C4-2B (cell line): ENCODE measurements around the gene CCNL2.

Experiments used
- H3K27ac ChIP-seq: fragments of 450-650 bp; 2 replicates; pipeline ENCODE4 v1.5.1; 2017
- ZFX ChIP-seq: fragments of 450-650 bp; IDR thresholded peaks from 2 replicates; pipeline ENCODE4 v1.6.1; 2017
- TF ChIP-seq, protein P1 (sequence below): fragments of 450-650 bp; conservative IDR thresholded peaks from 2 replicates; pipeline ENCODE4 v1.5.1; 2017; ENCODE audit warnings: mild to moderate bottlenecking

The CCNL2 gene

DNA sequence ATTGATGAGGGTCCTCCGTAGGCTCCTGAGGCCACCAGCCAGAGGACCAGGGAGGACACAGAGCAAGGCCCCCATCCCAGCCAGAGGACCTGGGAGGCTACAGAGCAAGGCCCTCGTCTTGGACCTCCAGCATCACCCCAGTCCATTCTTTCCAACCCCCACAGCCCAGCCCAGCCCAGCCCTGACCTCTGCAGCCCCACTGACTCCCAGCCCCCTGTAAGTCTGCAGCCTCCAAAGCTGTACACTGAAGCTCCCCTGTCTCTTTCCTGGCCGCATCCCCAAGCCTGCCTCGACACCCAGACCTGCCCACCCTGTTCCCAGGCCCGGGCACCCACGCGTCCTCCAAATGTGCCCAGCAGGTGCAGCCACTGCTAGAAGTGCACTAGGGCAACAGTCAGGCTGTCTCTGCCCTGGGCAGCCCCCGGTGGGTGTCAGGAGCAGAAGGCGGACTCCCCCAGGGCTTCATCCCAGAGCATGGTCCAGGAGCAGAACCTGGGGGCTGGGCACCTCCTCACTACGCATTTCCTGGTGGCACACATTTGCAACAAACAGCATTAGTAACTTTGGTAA, 52.0 kb downstream of the CCNL2 start:
- no peak for TF ChIP-seq ZFX
- TF ChIP-seq, protein P1, sequence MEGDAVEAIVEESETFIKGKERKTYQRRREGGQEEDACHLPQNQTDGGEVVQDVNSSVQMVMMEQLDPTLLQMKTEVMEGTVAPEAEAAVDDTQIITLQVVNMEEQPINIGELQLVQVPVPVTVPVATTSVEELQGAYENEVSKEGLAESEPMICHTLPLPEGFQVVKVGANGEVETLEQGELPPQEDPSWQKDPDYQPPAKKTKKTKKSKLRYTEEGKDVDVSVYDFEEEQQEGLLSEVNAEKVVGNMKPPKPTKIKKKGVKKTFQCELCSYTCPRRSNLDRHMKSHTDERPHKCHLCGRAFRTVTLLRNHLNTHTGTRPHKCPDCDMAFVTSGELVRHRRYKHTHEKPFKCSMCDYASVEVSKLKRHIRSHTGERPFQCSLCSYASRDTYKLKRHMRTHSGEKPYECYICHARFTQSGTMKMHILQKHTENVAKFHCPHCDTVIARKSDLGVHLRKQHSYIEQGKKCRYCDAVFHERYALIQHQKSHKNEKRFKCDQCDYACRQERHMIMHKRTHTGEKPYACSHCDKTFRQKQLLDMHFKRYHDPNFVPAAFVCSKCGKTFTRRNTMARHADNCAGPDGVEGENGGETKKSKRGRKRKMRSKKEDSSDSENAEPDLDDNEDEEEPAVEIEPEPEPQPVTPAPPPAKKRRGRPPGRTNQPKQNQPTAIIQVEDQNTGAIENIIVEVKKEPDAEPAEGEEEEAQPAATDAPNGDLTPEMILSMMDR, result no peak
- peak overlapping the region; percentile 99 for H3K27ac ChIP-seq

DNA sequence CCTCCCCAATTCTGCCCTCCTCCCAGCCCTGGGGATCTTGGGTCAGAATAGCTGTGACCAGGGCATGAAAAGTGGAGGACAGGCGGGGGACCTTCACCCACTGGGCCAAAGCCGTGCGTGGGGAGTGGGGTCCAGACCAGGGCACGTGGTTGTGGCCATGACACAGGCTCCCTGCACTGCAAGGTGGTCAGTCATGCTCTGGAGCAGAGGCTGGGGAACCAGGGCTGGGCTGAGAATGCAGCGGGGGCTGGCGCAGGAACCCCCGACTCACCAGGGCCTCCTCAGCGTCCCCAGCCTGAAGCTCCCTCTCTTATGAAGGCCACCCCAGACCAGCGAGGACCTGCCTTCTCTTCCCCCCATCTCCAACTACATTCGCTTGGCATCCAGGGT, 52.6 kb downstream of the CCNL2 start:
- peak overlapping the region; percentile 99 for H3K27ac ChIP-seq
- TF ChIP-seq ZFX, result no peak
- TF ChIP-seq, protein P1, result no peak

DNA sequence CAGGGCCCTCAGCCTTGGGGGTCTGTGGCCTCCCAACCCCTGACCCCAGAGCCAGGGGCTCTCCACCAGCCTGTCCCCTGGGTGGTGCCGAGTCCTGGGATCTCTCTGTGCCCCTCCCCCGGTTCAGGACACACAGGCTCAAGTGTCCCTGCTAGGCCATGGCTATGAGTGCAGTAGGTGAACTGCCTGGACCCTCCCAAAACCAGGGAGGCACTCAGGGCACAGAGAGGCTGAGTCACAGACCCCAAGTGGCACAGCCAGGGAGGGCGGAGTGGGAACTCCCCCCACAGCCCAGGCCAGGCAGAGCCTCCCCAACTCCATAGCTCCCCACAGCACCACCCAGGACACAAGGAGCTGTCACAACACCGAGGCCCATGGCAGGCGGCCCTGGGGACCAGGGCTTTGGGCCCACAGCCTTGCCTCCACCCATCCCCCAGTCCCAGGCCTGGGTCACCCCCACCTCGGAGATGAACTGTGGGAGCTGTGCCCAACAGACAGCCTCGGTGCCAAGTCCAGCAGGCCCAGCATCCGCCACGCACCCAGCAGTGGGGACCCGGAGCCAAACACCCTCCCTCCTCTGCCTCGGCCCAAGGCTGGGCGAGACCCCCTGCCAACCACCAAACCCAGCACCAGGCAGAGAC, 53.2 kb downstream of the CCNL2 start:
- TF ChIP-seq, protein P1, result no peak
- TF ChIP-seq ZFX, result no peak
- peak overlapping the region; percentile 99 for H3K27ac ChIP-seq

DNA sequence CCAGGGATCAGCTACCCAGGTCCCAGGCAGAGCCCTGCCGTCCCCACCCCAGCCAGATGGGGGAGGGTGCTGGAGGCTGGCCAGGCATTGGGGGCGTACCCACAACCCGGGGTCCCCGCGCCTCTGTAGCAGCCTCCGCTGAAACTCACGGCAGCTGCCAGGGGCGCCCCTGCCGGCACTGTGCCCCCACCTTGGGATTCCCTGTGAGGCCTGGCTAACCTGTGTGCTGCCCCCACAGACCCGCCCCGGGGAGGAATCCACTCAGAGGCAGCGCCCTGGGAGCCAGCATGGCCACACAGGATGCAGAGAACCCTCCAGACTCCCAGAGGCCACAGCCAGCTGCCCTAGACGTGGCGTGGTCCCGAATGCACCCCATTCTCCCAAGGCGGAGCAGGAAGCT, 53.8 kb downstream of the CCNL2 start:
- no peak for TF ChIP-seq ZFX
- TF ChIP-seq, protein P1, result no peak
- H3K27ac ChIP-seq, result peak overlapping the region; percentile 99

DNA sequence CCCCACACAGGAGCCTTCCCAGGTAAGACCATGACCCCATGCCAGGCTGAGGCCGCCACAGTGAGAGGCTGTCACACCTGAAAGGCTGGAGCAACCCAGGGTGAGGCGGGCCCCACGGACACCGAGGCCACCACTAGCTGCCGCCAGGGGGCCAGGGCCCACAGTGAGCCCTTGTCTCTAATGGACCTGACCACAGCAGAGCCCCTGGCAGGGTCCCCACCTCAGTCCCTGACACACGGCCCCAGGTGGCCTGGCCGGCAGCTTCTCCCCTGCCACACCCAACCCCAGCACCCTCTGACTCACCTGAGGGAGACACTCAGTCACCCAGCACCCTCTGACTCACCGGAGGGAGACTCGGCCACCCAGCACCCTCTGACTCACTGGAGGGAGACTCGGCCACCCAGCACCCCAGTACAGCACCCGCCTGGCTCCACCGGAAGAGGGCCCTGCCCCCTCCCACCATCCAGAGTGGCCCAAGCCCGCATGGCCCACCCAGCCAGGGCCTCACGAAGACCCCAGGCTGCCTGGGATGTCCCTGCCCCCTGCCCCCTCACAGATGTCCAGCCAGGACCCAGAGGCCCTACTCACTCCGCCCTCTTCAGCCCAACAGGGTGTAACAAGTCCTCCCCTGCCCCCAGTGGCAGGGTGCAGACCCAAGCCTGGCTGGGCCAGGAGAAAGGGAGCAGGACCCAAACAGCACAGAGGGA, 54.3 kb downstream of the CCNL2 start:
- H3K27ac ChIP-seq, result peak overlapping the region; percentile 99
- TF ChIP-seq ZFX, result no peak
- TF ChIP-seq, protein P1, result peak; percentile 92

DNA sequence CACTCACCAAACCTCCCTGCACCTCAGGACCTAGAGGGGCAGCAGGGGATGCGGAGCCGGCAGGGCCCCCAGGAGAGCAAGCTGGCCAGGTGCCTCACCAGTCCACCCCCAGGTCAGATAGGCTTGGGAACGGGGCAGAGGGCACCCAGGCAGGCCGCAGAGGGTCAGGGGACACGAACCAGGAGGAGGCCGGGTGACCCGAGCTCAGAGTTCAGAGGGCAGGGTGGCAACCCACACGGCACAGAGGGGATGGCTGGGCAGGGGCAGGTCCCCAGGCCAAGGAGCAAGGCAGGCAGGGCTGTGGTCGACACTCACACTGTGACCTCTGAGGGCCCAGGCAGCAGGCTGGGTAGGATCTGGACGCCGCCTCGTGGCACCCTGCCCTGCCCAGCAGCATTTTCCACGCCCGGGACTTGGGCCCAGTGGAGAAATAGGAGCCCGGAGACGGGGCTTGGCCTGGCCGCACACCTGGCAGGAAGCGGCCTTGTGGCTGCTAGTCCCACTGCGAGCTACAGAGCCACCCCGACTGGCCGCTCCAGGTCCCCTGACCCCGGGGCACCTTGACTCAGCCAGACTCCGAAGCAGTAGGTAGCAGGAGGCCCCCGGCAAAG, 55.2 kb downstream of the CCNL2 start:
- TF ChIP-seq, protein P1, result no peak
- peak; percentile 76; the same call in 1 of the 2 replicates for TF ChIP-seq ZFX
- peak overlapping the region; percentile 99 for H3K27ac ChIP-seq
